Measurements from ENCODE around the gene LEFTY2.
"Not testable (repeated sequence)": the region's sequence is repeated elsewhere in the genome, so short reads cannot be mapped to it uniquely, and the experiment has no call there.

The LEFTY2 gene

GRCh38 chr1:225908773-225909172, 32.2 kb downstream of the LEFTY2 start:
- in situ Hi-C loops (cut with HindIII; ENCODE audit: low sequenced_read_pairs) = no loop called here

DNA sequence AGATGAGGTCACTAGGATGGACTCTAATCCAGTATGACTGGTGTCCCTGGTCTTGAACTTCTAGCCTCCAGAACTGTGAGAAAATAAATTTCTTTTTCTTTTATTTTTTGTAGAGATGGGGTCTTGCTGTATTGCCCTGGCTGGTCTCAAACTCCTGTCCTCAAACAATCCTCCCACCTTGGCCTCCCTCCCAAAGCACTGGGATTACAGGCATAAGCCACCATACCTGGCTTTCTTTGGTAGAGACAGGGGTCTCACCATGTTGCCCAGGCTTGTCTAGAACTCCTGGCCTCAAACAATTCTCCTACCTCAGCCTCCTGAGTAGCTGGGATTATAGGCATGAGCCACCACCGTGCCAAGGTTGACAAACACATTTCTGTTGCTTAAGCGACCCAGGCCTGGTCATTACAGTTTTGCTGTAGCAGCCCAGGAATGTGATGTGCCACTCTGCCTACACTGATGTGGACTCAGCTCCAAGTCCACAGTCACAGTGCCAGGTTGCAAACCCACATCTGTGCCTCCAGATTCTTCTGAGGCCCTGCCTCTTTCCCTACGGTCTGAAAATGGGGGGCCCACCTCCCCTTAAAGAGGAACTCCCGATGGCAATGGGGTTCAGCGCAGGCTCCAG, 32.9 kb downstream of the LEFTY2 start:
- in situ Hi-C loops (cut with HindIII; ENCODE audit: low sequenced_read_pairs) = no loop called here

DNA sequence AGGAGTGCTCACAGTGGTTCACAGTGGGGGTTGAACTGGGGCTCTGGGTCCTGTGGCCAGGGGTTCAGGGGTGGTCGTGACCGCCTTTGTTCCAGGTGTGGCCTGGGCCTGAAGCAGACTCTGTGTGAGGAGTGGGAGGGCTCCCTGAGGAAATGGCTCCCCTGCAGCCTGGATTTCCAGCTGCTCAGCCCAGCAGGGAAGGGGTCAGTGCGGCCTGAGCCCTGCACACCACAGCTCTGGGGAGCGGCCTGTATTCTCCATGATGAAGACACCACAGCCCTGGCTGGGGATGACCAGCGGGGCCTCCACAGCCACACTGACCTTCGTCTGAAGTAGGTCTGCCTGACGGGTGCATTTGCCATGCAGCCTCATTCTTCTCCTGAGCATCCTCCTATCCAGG, 33.7 kb downstream of the LEFTY2 start:
- in situ Hi-C loops (cut with HindIII; ENCODE audit: low sequenced_read_pairs) = no loop called here

DNA sequence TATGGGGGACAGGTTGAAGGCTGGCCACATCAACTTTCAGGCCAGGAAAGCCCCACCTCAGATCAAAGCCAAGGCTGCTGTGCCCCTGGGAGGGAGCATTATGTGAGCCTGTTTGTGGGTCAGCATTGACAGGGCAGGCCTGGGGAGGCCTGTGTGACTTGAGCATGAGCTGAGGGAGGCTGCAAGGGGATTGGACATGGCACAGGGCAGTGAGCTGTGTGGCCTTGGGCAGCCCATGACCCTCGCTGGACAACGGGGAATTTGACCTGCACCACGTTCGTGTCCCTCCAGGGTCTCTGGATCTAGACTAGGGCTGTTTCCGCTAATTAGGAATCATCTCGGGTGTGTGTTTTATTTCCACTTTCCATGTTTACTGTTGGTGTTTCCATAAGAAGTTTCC, 34.6 kb downstream of the LEFTY2 start:
- in situ Hi-C loops (cut with HindIII; ENCODE audit: low sequenced_read_pairs) = no loop called here

DNA sequence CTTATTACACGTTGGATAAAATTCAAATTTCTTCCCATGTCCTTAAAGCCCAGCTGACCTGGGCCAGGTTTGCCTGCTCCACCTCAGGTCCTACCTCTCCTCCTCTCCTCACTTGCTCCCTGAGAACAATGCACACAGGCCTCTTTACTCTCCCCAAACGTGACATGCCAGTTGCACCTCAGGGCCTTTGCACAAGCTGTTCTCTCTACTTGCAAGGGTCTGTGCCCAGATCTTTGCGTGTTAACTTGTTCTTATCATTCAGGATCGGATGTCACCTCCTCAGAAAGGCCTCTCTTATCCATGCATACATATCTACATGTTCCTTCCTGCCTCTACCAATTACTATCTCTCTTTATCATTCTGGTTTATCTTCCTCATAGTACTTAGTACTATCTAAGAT, 37.4 kb downstream of the LEFTY2 start:
- in situ Hi-C loops (cut with HindIII; ENCODE audit: low sequenced_read_pairs) = no loop called here

DNA sequence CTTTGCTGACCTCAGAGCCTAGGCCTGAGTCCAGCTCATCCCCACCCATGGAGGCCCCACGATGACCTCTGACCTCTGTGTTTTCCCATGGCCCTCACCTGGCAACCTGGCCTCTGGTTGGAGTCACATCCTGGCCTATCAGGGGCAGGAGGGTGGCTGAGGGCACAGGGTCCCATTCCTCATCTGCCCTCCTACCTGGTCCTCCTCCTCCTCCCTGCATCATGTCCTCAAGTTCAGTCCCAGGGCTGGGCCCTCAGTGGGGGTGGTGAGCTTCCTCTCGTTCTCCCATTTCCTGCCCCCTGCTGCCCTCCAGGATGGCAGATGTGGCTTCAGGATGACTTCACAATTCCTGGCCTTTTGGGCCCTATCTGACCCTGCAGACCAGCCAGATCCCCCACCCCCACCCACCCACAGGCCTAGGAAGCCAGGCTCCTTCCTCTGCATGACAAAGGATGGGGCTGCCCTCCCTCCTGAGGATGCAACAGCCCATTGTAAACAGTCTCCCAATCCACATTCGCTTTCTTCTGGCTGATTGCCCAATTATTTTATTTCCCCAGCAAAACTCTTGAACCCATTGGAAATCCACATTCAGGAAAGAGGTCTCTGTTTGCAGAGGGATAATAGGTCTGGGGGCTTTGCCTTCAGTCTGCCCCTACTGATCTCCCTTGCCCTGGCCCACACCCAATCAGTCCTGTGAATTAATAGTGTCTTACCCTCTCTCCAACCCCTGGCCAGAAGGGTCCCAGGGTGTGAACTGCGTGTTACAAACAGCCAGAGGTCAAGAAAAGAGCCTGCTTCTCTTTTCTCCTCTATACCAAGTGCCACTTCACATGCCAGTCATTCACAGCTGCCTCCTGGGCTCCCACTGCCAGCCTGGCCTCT, 41.7 kb downstream of the LEFTY2 start:
- in situ Hi-C loops (cut with HindIII; ENCODE audit: low sequenced_read_pairs) = no loop called here

- in situ Hi-C loops (cut with HindIII; ENCODE audit: low sequenced_read_pairs) = no loop called here
Observed at GRCh38 chr1:225897595-225898514, 43.2 kb downstream of the LEFTY2 start.

DNA sequence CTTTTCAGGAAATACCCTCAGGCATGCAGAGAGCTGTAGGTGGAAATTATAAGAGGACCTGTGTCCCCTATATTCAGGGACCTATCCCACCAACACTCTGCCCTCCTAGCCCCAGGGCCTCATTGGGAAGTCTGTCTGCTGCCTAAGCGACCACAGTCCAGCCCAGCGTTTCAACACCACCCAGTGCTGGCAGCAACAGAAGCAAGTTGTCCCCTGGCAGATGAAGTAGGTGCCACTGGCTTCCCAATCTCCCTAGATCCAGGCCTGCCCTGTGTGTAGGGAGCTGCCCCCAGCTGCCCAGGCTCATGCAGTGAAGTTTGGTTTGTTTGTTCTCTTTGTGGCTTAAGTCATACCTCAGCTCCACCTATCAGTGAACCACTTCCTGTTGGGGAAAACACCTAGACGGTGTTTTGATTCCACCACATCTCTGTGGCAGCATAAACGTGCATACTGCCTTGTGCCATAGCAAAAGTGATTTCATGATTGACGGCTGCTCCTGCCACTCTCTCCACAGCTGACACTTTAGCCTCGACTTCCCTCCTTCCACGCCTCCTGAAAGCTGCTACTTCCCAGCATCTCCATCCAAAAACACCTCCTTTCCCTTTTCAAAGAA, 44.0 kb downstream of the LEFTY2 start:
- in situ Hi-C loops (cut with HindIII; ENCODE audit: low sequenced_read_pairs) = no loop called here

DNA sequence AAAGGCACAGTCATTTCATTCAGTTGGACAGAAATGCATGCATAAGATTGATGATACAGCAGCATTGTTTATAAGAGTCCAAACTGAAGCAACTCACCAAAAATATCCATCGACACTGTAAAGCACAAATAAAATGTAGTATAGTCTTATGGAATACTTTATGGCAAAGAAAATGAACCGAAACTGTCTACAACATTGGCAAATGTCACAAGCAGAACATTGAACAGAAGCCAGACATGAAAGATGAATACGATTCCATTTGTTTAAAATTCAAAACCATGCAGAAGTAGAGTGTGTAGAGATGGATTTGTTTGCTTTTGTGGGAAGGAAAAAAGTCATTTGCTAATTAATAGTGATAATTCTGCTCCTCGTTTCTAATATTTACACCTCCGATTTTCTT, 44.5 kb downstream of the LEFTY2 start:
- in situ Hi-C loops (cut with HindIII; ENCODE audit: low sequenced_read_pairs) = no loop called here

DNA sequence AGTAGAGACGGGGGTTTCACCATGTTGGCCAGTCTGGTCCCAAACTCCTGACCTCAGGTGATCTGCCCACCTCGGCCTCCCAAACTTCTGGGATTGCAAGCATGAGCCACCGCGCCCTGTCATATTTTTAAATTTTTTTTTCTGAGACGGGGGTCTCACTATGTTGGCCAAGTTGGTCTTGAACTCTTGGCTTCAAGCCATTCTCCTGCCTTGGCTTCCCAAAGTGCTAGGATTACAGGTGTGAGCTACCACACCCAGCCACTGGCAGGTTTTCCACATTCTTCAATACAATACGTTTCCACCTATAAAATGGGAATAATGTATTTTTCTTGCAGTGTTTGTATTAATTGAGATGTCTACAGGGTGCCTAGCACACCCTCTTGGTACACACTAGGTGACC, 48.7 kb downstream of the LEFTY2 start:
- in situ Hi-C loops (cut with HindIII; ENCODE audit: low sequenced_read_pairs) = no loop called here

DNA sequence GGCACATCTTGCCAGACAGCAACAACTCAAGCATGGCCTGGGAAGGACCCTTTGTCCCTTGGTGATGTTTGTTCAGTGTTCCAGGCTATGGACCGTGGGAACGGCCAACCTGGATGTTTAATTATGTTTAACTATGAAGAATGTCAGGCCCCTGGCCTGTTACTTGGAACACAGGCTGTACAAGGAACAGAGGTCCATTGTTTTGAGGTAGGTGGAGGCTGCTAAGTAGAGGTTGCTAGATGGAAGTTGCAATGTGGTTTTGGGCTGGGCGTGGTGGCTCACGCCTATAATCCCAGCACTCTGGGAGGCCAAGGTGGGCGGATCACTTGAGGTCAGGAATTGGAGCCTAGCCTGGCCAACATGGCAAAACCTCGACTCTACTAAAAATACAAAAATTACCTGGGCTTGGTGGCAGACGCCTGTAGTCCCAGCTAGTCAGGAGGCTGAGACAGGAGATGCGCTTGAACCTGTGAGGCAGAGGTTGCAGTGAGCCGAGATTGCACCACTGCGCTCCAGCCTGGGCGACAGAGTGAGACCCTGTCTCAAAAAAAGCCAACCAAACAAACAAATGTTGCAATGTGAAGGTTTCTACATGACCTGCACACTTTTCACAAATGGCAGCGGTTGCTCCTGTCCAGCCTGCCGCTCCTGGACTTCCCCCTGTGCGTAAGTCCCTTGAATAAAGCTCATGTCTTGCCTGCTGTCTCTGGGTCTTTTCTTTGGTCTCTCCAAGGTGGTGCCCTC, 49.6 kb downstream of the LEFTY2 start:
- in situ Hi-C loops (cut with HindIII; ENCODE audit: low sequenced_read_pairs) = no loop called here

DNA sequence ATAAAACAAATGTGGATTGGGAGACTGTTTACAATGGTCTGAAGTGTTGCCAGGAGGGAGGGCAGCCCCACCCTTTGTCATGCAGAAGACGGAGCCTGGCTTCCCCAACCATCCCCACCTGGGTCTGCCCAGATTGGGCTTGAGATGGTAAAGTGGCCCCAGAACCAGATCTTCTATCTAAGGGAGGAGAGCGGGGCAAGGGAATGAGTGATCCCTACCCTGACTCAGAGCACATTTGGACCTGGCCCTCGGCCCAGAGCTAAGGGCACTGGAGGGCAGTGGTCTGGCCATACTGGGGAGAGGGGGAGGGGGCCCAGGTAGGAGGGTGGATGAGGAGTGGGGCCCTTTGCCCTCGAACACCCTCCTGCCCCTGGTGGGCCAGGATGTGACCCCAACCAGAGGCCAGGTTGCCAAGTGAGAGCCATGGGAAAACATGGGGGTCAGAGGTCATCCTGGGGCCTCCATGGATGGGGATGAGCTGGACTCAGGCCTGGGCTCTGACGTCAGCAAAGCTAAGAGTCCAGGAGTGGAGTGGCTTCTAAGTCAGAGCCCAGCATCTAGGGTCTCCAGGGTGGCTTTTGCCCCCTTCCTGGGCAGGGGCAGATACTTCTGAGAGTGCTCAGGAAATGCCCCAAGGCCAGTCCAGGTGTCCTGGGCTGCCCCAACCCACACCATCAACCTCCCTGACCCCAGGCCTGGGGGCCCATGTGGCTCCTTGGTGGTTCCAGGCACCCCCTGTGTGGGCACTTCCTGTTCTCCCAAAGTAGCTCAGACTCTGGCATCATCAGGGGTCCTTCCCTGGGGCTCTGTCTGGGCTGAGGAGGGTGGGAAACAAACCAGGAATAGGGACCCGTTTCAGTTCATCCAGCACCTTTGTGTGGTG, 50.4 kb downstream of the LEFTY2 start:
- in situ Hi-C loops (cut with HindIII; ENCODE audit: low sequenced_read_pairs) = no loop called here

DNA sequence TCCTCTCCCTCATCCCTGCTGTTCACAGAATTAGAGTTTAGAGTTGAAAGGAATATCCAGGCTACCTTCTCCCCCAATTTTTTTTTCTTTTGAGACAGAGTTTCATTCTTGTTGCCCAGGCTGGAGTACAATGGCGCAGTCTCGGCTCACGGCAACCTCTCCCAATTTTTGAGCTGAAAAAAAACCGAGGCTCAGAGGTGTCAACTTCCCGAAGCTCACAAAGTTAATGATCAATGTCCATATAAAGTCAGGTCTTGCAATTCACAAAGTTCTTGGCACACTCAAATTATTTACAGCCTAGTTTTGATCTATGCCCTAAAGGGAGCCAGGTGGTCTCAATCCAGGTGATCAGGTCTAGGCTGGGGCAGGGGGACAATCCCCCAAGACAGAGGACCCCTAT, 51.3 kb downstream of the LEFTY2 start:
- in situ Hi-C loops (cut with HindIII; ENCODE audit: low sequenced_read_pairs) = no loop called here

DNA sequence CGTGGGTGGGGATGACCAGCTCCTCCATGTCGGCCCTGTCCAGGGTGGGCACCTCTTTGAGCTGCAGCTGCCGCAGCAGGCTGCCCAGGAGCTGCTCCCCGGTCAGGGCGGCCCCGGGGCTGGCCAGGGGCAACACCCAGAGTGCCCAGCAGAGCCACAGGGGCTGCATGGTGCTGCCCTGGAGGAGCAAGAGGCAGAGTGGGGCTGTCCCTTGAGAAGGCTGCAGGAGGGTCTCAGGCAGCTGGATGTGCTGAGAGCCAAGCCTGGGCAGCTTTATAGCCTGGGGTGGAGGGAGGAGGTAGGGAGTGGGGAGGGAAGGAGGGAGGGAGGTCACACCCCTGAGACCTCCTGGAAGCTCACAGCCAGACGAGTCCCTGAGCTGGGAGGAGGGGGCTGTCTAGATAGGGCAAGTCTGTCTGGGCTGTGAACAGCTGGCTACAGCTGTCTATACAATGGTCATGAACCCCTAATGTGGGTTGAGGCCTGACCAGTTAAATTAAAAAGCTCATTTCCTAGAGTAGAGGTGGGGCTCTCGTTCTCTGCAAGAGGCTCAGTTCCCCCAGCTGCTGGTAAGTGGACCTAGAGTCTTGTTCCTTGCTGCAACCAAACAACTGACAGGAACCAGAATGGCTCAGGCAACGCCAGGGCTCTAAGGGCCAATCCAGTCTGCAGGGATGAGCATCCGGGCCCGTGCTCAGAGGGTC, 52.0 kb downstream of the LEFTY2 start, which contains the start of gene LEFTY1:
LEFTY1 (minus strand) TSS at position 249 of the 704 bp plus-strand sequence; CDS start at position 169, 80 bp downstream.
- in situ Hi-C loops (cut with HindIII; ENCODE audit: low sequenced_read_pairs) = no loop called here

DNA sequence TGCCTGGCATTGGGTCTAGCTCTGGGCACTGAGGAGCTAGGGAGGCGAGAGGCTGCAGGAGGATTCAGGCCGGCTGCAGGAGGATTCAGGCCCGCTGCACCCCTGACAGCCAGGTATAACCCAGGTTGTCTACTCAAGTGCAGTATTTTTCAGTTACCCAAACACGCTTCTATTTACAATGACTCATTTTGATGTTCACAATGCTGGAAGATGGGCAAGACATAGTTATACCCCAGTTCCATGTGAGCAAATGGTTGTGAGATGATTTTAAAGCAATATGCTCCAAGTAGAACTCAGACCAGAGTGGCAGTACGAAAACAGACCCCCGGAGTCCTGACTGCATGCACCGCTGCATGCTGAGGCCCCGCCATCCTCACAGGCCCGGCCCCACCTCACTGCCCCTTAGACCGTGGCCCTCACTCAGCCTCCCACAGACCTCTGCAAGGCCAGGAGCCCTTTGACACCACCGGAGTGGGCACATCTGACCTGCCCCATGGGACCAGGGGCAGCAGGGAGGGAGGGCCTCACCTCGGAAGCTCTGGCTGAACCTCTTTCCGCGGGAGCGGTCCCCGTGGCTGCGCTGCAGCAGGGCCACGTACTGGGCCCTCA, 52.6 kb downstream of the LEFTY2 start:
- in situ Hi-C loops (cut with HindIII; ENCODE audit: low sequenced_read_pairs) = no loop called here

- in situ Hi-C loops (cut with HindIII; ENCODE audit: low sequenced_read_pairs) = not testable (repeated sequence)
Observed at GRCh38 chr1:225887554-225888288, 53.3 kb downstream of the LEFTY2 start.

DNA sequence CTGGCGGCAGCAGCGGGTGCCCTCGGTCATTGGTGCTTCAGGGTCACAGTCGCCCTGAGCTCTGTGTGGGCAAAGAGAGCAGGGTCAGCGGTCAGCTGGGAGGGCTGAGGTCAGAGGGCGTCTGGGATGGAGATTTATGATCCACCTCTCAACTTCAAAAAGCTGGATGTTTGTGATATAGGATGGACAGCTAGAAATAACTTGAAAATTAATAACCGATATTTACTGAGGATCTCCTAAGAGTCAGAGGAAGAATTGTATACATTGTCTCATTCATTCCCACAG, 54.0 kb downstream of the LEFTY2 start:
- in situ Hi-C loops (cut with HindIII; ENCODE audit: low sequenced_read_pairs) = no loop called here
